HL-60 (cell line): ENCODE data around the gene PXDN.

ENCODE experiments used
- CTCF ChIP-seq: IDR thresholded peaks from one replicate; pipeline ENCODE4 v1.5.1; 2011; ENCODE audit warnings: low read length, control low read depth, inconsistent platforms; ENCODE audit not compliant: insufficient read depth
- GABPA ChIP-seq: IDR thresholded peaks from 2 replicates; pipeline ENCODE4 v1.6.1; 2012; ENCODE audit warnings: low read depth
- POLR2AphosphoS5 ChIP-seq: IDR thresholded peaks from 2 replicates; pipeline ENCODE4 v1.6.1; 2012; ENCODE audit warnings: low read depth
- REST ChIP-seq: IDR thresholded peaks from 2 replicates; pipeline ENCODE4 v1.6.1; 2012; ENCODE audit warnings: low read depth; ENCODE audit not compliant: insufficient replicate concordance

GRCh38 chr2:1588051-1588977, 156.0 kb downstream of the PXDN start:
- TF ChIP-seq CTCF = no peak
- no peak for TF ChIP-seq REST
- TF ChIP-seq POLR2AphosphoS5 = no peak
- no peak for TF ChIP-seq GABPA
